ENCODE results near the gene ARL14EPL.
"Not testable (repeated sequence)": the region's sequence is repeated elsewhere in the genome, so short reads cannot be mapped to it uniquely, and the experiment has no call there.

The ARL14EPL gene

DNA sequence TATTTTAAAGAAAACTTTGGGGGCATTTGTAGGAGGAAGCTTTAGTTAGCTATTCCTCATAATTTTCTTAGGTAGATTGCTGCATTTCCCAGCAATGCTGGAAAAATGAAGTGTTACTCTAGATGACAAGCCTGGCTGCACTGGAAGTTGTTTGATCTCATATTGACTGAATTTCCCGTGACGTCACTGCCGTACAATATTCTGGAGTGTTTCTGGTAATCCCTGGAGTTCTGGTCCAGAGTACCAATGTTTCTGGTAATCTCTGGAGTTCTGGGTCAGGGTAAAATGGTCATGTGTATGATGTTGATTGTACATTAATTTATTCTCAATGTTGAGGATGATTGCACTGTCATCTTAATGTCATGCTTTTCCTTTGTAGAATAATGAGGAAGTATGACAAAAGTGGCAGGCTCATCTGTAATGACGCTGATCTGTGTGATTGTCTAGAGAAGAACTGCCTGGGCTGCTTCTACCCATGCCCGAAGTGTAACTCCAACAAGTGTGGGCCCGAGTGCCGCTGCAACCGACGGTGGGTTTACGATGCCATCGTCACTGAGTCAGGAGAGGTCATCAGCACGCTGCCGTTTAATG is 26.2 kb downstream of the ARL14EPL start:
- no peak overlapping the region for H3K9ac ChIP-seq (ENCODE audit: low read length)
- H3K27me3 ChIP-seq (replicated peaks; ENCODE audit: control insufficient read depth, insufficient read depth, low read length) = no peaks in the 10 kb centered on the region
- no peaks in the 10 kb centered on the region for H3K9me3 ChIP-seq (ENCODE audit: control insufficient read depth, low read length)
- no peak for DNase-seq (ENCODE audit: low read depth)
- H3K4me1 ChIP-seq (ENCODE audit: control insufficient read depth, insufficient read depth, low read length) = no peaks in the 10 kb centered on the region
- no peak overlapping the region for H3K4me3 ChIP-seq (ENCODE audit: low read length)
- no peaks in the 10 kb centered on the region for H3K36me3 ChIP-seq (ENCODE audit: control insufficient read depth, insufficient read depth, low read length, severe bottlenecking)

DNA sequence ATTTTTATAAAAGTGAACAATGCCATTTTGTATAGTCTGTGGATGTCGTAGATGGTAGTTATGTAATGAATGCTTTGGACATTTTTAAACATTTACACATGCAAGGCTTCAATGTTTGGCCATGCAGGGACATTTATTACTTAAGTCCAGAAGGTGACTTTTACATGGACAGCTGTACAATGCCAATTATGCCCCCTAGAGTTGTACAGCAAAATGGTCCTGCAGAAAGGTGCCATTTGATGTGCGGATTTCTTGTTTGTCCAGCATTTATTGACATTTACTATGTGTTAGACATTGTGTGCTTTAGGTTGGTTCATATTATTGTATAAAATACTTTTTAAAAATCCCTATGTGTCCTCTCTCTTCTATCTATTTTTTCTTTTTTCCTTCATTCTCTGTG is 30.1 kb downstream of the ARL14EPL start:
- Histone ChIP-seq H3K36me3 (ENCODE audit: control insufficient read depth, insufficient read depth, low read length, severe bottlenecking) (no peaks in the 10 kb centered on the region), H3K4me1 (ENCODE audit: control insufficient read depth, insufficient read depth, low read length) (no peaks in the 10 kb centered on the region), H3K9me3 (ENCODE audit: control insufficient read depth, low read length) (no peaks in the 10 kb centered on the region), H3K4me3 (ENCODE audit: low read length) (no peak overlapping the region), H3K27me3 (replicated peaks; ENCODE audit: control insufficient read depth, insufficient read depth, low read length) (no peaks in the 10 kb centered on the region), H3K9ac (ENCODE audit: low read length) (no peak overlapping the region)
- DNase-seq (ENCODE audit: low read depth) = no peak

DNA sequence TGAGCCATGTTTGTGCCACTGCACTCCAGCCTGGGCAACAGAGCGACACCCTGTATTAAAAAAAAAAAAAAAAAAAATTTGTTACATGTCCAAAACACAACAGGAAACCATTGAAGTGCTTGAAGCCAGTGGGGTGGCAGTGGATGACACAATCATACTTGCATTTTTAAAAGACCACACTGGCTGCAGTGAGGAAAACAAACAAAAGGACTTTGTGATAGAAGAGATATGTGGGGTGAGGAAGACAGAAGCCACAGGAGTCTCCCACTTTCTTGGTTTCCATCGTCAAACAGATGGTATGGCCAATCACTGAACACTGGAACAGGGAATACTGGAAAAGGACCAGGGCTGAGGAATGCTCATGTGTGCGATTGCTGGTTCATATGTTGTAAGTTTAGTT is 31.7 kb downstream of the ARL14EPL start:
- Histone ChIP-seq H3K4me3 (ENCODE audit: low read length) (no peak overlapping the region), H3K9ac (ENCODE audit: low read length) (no peak overlapping the region), H3K4me1 (ENCODE audit: control insufficient read depth, insufficient read depth, low read length) (peaks cover 4% of the 10 kb centered on the region), H3K9me3 (ENCODE audit: control insufficient read depth, low read length) (no peaks in the 10 kb centered on the region), H3K27me3 (replicated peaks; ENCODE audit: control insufficient read depth, insufficient read depth, low read length) (no peaks in the 10 kb centered on the region), H3K36me3 (ENCODE audit: control insufficient read depth, insufficient read depth, low read length, severe bottlenecking) (no peaks in the 10 kb centered on the region)
- no peak for DNase-seq (ENCODE audit: low read depth)

DNA sequence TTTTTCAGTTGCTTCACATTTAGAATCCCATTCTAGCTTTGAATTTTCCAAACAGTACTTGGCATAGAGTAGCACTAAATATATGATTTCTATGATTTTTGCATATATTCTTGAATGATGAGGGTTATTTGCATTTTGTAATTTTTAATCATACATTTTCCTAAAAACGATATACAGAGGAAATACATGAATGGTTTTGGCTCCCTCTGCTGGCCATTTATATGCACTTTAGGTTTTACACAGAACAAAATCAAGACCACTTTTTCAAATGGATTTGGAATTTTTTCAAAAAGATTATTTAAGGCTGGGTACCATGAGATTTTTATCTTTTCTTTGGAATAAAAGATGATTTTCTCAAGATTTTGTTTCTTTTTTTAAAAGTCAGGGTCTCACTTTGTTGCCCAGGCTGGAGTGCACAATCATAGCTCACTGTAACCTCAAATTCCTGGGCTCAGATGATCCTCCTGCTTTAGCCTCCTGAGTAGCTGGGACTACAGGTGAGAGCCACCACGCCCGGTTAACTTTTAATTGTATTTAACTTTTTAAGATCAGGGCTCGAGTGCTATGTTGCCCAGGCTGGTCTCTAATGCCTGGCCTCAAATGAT is 35.9 kb downstream of the ARL14EPL start:
- Histone ChIP-seq H3K4me3 (ENCODE audit: low read length) (no peak overlapping the region), H3K9me3 (ENCODE audit: control insufficient read depth, low read length) (no peaks in the 10 kb centered on the region), H3K9ac (ENCODE audit: low read length) (peak overlapping the region; percentile 18), H3K27me3 (replicated peaks; ENCODE audit: control insufficient read depth, insufficient read depth, low read length) (no peaks in the 10 kb centered on the region), H3K4me1 (ENCODE audit: control insufficient read depth, insufficient read depth, low read length) (peaks cover 4% of the 10 kb centered on the region), H3K36me3 (ENCODE audit: control insufficient read depth, insufficient read depth, low read length, severe bottlenecking) (no peaks in the 10 kb centered on the region)
- peak; percentile 90 for DNase-seq (ENCODE audit: low read depth)

DNA sequence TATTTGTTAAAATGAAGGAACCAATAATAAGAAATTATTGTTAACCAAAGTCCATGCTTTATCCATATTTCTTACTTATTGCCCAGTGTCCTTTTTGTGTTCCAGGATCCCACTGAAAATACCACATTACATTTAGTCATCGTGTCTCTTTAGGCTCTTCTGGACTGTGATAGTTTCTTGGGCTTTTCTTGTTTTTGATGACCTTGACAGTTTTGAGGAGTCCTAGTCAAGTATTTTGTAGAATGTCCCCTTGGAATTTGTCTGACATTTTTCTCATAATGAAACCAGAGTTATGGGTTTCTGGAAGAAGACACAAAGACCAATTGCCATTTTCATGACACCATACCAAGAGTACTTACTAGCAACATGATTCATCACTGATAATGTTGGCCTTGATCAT is 38.9 kb downstream of the ARL14EPL start:
- no peak overlapping the region for H3K4me3 ChIP-seq (ENCODE audit: low read length)
- no peak for DNase-seq (ENCODE audit: low read depth)
- no peaks in the 10 kb centered on the region for H3K36me3 ChIP-seq (ENCODE audit: control insufficient read depth, insufficient read depth, low read length, severe bottlenecking)
- H3K9me3 ChIP-seq (ENCODE audit: control insufficient read depth, low read length) = no peaks in the 10 kb centered on the region
- no peak overlapping the region for H3K9ac ChIP-seq (ENCODE audit: low read length)
- H3K27me3 ChIP-seq (replicated peaks; ENCODE audit: control insufficient read depth, insufficient read depth, low read length) = no peaks in the 10 kb centered on the region
- peaks cover 4% of the 10 kb centered on the region for H3K4me1 ChIP-seq (ENCODE audit: control insufficient read depth, insufficient read depth, low read length)

DNA sequence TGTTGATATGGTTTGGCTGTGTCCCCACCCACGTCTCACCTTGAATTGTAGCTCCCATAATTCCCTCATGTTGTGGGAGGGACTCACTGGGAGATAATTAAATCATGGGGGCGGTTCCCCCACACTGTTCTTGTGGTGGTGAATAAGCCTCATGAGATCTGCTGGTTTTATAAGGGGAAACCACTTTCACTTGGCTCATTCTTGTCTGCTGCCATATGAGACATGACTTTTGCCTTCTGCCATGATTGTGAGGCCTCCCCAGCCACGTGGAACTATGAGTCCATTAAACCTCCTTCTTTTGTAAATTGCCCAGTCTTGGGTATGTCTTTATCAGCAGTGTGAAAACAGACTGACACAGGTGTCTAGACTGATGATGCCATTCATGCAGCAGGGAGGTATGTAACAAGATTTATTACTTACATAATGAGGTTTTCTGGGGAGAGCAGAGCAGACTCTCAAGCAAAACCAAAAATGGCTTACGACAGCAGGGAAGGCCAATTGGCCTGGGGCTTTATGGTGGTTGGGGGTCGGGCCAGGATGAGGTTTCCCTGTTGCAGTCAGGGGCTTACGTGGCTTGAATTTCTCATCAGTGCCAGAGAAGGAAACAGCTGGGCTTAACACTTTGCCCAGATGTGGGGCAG is 43.0 kb downstream of the ARL14EPL start:
- no peaks in the 10 kb centered on the region for H3K36me3 ChIP-seq (ENCODE audit: control insufficient read depth, insufficient read depth, low read length, severe bottlenecking)
- H3K4me3 ChIP-seq (ENCODE audit: low read length) = no peak overlapping the region
- no peaks in the 10 kb centered on the region for H3K4me1 ChIP-seq (ENCODE audit: control insufficient read depth, insufficient read depth, low read length)
- H3K9ac ChIP-seq (ENCODE audit: low read length) = no peak overlapping the region
- H3K27me3 ChIP-seq (replicated peaks; ENCODE audit: control insufficient read depth, insufficient read depth, low read length) = no peaks in the 10 kb centered on the region
- DNase-seq (ENCODE audit: low read depth) = no peak
- H3K9me3 ChIP-seq (ENCODE audit: control insufficient read depth, low read length) = no peaks in the 10 kb centered on the region

DNA sequence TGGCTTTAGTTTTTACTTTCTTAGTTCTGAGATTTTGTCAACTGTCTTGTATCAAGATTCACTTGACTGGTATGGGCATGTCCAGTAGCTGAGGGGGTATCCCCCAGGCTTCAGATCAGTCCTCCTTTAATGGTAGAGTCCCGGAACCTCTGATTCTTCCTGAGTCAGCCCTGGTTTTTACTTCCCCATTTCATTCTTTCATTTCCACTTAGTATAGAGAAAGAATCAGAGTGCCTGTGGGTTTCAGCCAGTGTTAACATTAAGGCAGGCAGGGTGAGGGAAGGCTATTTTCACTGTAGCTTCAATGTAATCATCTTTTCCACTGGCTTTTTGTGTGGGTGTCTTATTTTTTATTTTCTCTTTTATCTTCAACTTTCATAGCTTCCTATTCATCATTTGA is 44.2 kb downstream of the ARL14EPL start:
- Histone ChIP-seq H3K9ac (ENCODE audit: low read length) (no peak overlapping the region), H3K4me1 (ENCODE audit: control insufficient read depth, insufficient read depth, low read length) (no peaks in the 10 kb centered on the region)

DNA sequence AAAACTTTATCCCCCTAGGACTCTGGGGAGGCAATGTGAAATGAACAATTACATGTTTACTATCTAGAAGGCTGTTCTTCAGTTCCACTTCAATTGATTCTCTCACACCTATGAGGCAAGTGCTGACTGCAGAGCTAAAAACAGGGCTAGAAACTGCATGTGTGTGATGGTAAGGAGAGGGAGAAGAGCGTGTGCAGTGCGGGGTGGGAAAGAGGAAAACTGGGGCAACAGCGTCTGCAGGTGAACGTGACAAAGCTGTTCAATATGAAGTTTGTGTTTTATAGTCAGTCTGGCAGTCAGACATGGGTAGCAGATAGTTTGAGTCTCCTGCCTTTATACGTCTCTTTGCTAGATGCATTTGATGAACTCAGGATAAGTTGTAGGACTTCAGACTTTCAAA is 45.9 kb downstream of the ARL14EPL start:
- no peak overlapping the region for H3K4me3 ChIP-seq (ENCODE audit: low read length)
- no peak overlapping the region for H3K9ac ChIP-seq (ENCODE audit: low read length)
- no peak for DNase-seq (ENCODE audit: low read depth)
- H3K9me3 ChIP-seq (ENCODE audit: control insufficient read depth, low read length) = no peaks in the 10 kb centered on the region
- H3K27me3 ChIP-seq (replicated peaks; ENCODE audit: control insufficient read depth, insufficient read depth, low read length) = no peaks in the 10 kb centered on the region
- H3K36me3 ChIP-seq (ENCODE audit: control insufficient read depth, insufficient read depth, low read length, severe bottlenecking) = no peaks in the 10 kb centered on the region
- H3K4me1 ChIP-seq (ENCODE audit: control insufficient read depth, insufficient read depth, low read length) = no peaks in the 10 kb centered on the region

More for the DNA sequence above, 44.2 kb downstream of the ARL14EPL start:
- DNase-seq (ENCODE audit: low read depth) = no peak
- no peaks in the 10 kb centered on the region for H3K9me3 ChIP-seq (ENCODE audit: control insufficient read depth, low read length)
- no peak overlapping the region for H3K4me3 ChIP-seq (ENCODE audit: low read length)
- H3K36me3 ChIP-seq (ENCODE audit: control insufficient read depth, insufficient read depth, low read length, severe bottlenecking) = no peaks in the 10 kb centered on the region
- no peaks in the 10 kb centered on the region for H3K27me3 ChIP-seq (replicated peaks; ENCODE audit: control insufficient read depth, insufficient read depth, low read length)

DNA sequence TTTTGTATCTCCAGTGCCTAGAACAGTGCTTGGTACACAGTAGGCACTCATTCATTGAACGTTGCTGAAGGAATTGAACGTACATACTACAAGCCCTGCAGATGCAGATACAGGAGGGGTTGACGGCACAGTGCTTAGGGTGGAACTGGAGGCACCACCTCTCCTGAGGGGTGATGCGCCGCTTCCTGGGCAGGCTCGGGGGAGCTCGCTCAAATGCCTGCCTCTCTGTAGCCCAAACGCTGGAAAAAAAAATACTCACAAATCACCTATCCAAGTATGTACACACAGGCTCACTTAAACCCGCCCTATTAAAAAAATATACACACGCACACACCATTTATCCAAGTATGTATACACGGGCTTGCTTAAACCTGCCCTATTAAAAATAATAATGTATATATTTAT is 52.0 kb downstream of the ARL14EPL start:
- peaks cover 16% of the 10 kb centered on the region for H3K4me1 ChIP-seq (ENCODE audit: control insufficient read depth, insufficient read depth, low read length)
- H3K4me3 ChIP-seq (ENCODE audit: low read length) = peak overlapping the region; percentile 92
- no peaks in the 10 kb centered on the region for H3K27me3 ChIP-seq (replicated peaks; ENCODE audit: control insufficient read depth, insufficient read depth, low read length)
- H3K36me3 ChIP-seq (ENCODE audit: control insufficient read depth, insufficient read depth, low read length, severe bottlenecking) = peaks cover 4% of the 10 kb centered on the region
- peak; percentile 36 for DNase-seq (ENCODE audit: low read depth)
- peak overlapping the region; percentile 91 for H3K9ac ChIP-seq (ENCODE audit: low read length)
- no peaks in the 10 kb centered on the region for H3K9me3 ChIP-seq (ENCODE audit: control insufficient read depth, low read length)

DNA sequence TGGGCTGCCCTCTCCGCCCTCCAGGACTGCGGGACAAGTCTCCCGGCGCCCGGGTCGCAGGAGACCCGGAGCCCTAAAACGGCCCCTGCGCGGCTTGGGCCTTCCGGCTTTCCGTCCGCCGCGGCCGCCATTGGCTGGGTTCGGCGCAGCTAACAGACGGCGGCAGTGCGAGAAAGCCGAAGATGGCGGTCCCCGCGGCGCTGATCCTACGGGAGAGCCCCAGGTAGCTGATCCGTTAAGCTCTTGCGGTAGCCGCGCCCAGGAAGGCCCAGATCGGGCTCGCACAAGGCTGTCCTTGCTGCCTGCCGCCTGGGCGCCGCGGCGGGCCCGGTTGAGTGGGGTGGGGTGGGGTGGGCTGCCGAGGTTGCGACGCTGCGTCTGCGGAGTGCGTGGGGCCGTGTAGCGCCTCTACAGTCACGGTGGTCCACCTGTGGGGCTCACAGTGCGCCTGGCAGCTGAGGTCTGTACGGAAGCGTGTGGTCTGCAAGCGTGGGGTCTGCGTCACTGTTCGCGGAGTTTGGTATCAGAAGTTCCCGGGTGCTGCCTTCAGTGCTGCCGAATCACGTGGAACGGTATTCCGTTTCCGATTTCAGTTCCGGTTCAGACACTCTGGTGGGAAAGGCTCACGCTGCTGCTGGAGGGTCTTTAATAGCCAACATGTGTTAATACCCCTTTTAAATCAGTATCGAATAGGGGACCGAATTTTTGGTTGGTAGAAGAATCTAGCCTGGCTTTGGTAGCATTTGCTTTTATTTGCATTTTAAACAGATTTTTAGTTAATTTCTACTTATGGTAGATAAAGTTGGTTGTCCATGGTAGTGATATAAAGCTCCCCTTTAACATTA is 52.8 kb downstream of the ARL14EPL start, which contains the start of gene COMMD10:
Gene COMMD10 (plus strand): TSS at position 155 of the 845 bp plus-strand sequence.
- H3K27me3 ChIP-seq (replicated peaks; ENCODE audit: control insufficient read depth, insufficient read depth, low read length) = no peaks in the 10 kb centered on the region
- no peaks in the 10 kb centered on the region for H3K9me3 ChIP-seq (ENCODE audit: control insufficient read depth, low read length)
- H3K36me3 ChIP-seq (ENCODE audit: control insufficient read depth, insufficient read depth, low read length, severe bottlenecking) = peaks cover 6% of the 10 kb centered on the region
- peak within 1 kb of the TSS; percentile 92 for H3K4me3 ChIP-seq (ENCODE audit: low read length)
- peak; percentile 89 for DNase-seq (ENCODE audit: low read depth)
- H3K4me1 ChIP-seq (ENCODE audit: control insufficient read depth, insufficient read depth, low read length) = peaks cover 16% of the 10 kb centered on the region
- peak within 1 kb of the TSS; percentile 91 for H3K9ac ChIP-seq (ENCODE audit: low read length)

DNA sequence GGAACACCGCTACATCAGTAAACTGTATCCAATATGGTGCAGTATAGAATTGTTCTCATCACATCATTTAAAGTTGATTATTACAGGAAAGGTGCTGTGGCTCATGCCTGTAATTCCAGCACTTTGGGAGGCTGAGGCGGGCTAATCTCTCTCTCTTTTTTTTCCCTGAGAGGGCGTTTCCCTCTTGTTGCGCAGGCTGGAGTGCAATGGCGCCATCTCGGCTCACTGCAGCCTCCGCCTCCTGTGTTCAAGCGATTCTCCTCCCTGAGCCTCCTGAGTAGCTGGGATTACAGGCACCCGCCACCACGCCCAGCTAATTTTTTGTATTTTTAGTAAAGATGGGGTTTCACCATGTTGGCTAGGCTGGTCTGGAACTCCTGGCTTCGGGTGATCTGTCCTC is 54.0 kb downstream of the ARL14EPL start:
- H3K9me3 ChIP-seq (ENCODE audit: control insufficient read depth, low read length); H3K27me3 ChIP-seq (replicated peaks; ENCODE audit: control insufficient read depth, insufficient read depth, low read length); H3K36me3 ChIP-seq (ENCODE audit: control insufficient read depth, insufficient read depth, low read length, severe bottlenecking); DNase-seq (ENCODE audit: low read depth); H3K9ac ChIP-seq (ENCODE audit: low read length): not testable (repeated sequence)
- Histone ChIP-seq H3K4me1 (ENCODE audit: control insufficient read depth, insufficient read depth, low read length) (peaks cover 16% of the 10 kb centered on the region), H3K4me3 (ENCODE audit: low read length) (peak overlapping the region; percentile 92)

All from adipocyte (in vitro differentiated cells).